Fibroblast of lung (primary cell): ENCODE results near the gene NTN4. TPM values are rescaled to one million over a fixed set of nuclear protein-coding genes. Genes with fewer than 3 reads are reported as not detected.
A peak's percentile ranks its signal among the peaks of the same experiment; 100 is the strongest.

Source experiments
- DNase-seq, 2 donors: peaks; one replicate each; pipeline versions ENCODE4 v3.0.0 to v3.0.0-alpha.2; 2010; ENCODE audit warnings: low read depth in 2 of 2
- H2AFZ ChIP-seq: 2 replicates; pipeline ENCODE4 v1.5.1; 2012; ENCODE audit warnings: low read length, control low read depth, inconsistent platforms
- H3K27ac ChIP-seq: 2 replicates; pipeline ENCODE4 v1.5.1; 2011; ENCODE audit warnings: low read length, control low read depth; ENCODE audit not compliant: insufficient read depth
- H3K27me3 ChIP-seq: 2 replicates; pipeline ENCODE4 v1.5.1; 2011; ENCODE audit warnings: mild to moderate bottlenecking, low read length; ENCODE audit not compliant: control insufficient read depth, insufficient read depth
- H3K36me3 ChIP-seq: 2 replicates; pipeline ENCODE4 v1.5.1; 2011; ENCODE audit warnings: low read length; ENCODE audit not compliant: control insufficient read depth, insufficient read depth
- H3K4me1 ChIP-seq: 2 replicates; pipeline ENCODE4 v1.5.1; 2011; ENCODE audit warnings: low read length; ENCODE audit not compliant: control insufficient read depth, insufficient read depth; ENCODE audit errors: extremely low read depth
- H3K4me2 ChIP-seq: 2 replicates; pipeline ENCODE4 v1.5.1; 2011; ENCODE audit warnings: low read length, control low read depth; ENCODE audit not compliant: insufficient read depth; ENCODE audit errors: extremely low read depth
- H3K4me3 ChIP-seq, 4 experiments: fragments of 200-600 bp in 1 of 4; sonication (generic) in 1 of 4; replicated peaks in 1 of 4; 2 replicates each; pipeline ENCODE4 v1.5.1; 2011 to 2016; ENCODE audit warnings: low read length in 4 of 4, low read depth in 3 of 4, mild to moderate bottlenecking in 3 of 4, control low read depth in 2 of 4, inconsistent platforms in 1 of 4, mixed read lengths in 1 of 4; ENCODE audit not compliant: insufficient read depth in 1 of 4; ENCODE audit errors: control extremely low read depth in 1 of 4
- H3K79me2 ChIP-seq: 2 replicates; pipeline ENCODE4 v1.5.1; 2012; ENCODE audit warnings: mild to moderate bottlenecking, low read length, inconsistent platforms; ENCODE audit not compliant: control insufficient read depth, insufficient read depth
- H3K9ac ChIP-seq: 2 replicates; pipeline ENCODE4 v1.5.1; 2011; ENCODE audit warnings: mild to moderate bottlenecking, low read length, control low read depth; ENCODE audit not compliant: insufficient read depth
- H3K9me3 ChIP-seq: 2 replicates; pipeline ENCODE4 v1.5.1; 2012; ENCODE audit warnings: low read depth, low read length; ENCODE audit not compliant: control insufficient read depth, insufficient read depth
- H4K20me1 ChIP-seq: 2 replicates; pipeline ENCODE4 v1.5.1; 2011; ENCODE audit warnings: low read length; ENCODE audit not compliant: control insufficient read depth, insufficient read depth; ENCODE audit errors: extremely low read depth
- CTCF ChIP-seq, 2 donors: IDR thresholded peaks in 1 of 2; conservative IDR thresholded peaks in 1 of 2; 1 replicate in 1 of 2; 2 replicates in 1 of 2; pipeline ENCODE4 v1.5.1; 2011 to 2012; ENCODE audit warnings: low read length in 2 of 2, control low read depth in 1 of 2, inconsistent platforms in 1 of 2, low read depth in 1 of 2, mild to moderate bottlenecking in 1 of 2
- EZH2 ChIP-seq: IDR thresholded peaks from 2 replicates; pipeline ENCODE4 v1.5.1; 2012; ENCODE audit warnings: low read length, control low read depth, mild to moderate bottlenecking; ENCODE audit errors: missing control alignments
- polyA plus RNA-seq, 2 donors: library from polyadenylated mRNA; depleted of rRNA in 1 of 2; stranded (reverse) in 1 of 2; unstranded in 1 of 2; fragments of >200 nt; gene quantifications; 2 replicates each; pipeline ENCODE4 v1.2.1, GENCODE V29; 2011 to 2012; ENCODE audit warnings: missing spikeins in 1 of 2
- total RNA-seq: library from RNA; depleted of rRNA; stranded (reverse); fragments of >200 nt; gene quantifications from 2 replicates; pipeline ENCODE4 v1.2.1, GENCODE V29; 2014

NTN4 gene
- total and polyA plus RNA-seq, 2 donors (not counting 1 experiment from before 2014, with no cell fraction given) = 28.6 to 170 TPM

DNA sequence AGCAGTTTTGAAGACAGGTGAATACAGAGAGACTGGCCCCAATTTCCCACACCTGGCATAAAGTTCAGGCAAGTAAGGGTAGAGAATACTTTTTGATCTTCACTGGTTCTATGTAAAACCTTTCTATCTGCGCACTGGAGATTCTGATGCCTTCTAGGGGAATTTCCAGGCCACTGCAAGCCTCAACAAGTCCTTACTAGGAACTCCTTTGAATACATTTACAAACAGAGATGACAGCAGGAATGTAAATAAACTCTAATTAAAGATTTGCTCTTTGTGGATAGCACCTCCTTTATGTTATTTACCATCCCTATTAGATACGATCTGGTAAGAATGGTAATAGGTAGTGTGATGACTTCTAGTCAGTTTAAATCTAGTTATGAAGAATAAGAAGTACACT, 69.2 kb downstream of the NTN4 start:
- no peaks in the 10 kb centered on the region for H3K4me1 ChIP-seq
- H3K27me3 ChIP-seq = no peaks in the 10 kb centered on the region
- peak in 1 of 2 donors; percentile 12 for DNase-seq
- no peak overlapping the region for H3K27ac ChIP-seq
- TF ChIP-seq CTCF (conservative IDR thresholded peaks at IDR 0.05 in 1 of 2, IDR thresholded peaks at IDR 0.05 in 1 of 2; ENCODE audit: low read depth in 1 of 2, low read length in 2 of 2) (peak; percentile 15 to 29), EZH2 (no peak)
- H4K20me1 ChIP-seq = no peaks in the 10 kb centered on the region
- H3K9ac ChIP-seq = no peak overlapping the region
- H3K4me2 ChIP-seq = no peak overlapping the region
- no peaks in the 10 kb centered on the region for H3K36me3 ChIP-seq
- no peak overlapping the region for H2AFZ ChIP-seq
- no peaks in the 10 kb centered on the region for H3K79me2 ChIP-seq
- H3K9me3 ChIP-seq = no peaks in the 10 kb centered on the region
- H3K4me3 ChIP-seq = no peak overlapping the region

DNA sequence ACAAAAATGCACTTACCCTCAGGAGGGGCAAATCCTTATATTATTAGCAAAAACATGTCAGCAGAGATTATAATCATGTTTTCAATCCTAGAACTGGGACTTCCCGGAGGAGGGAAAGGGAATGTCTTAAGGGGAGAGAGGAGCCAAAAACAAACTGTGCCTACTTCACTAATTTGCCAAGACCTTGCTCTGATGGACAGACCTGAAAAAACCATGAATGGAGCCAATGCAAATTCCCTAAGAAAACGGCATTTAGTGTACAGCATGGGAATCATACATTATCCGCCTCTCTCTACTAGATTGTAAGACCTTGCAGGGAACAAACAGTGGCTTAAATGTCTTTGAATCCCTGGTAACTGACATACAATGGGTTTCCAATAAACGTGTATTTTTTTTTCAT, 70.4 kb downstream of the NTN4 start:
- no peak overlapping the region for H2AFZ ChIP-seq
- H3K9ac ChIP-seq = no peak overlapping the region
- H3K27me3 ChIP-seq = no peaks in the 10 kb centered on the region
- H3K4me3 ChIP-seq = no peak overlapping the region
- no peaks in the 10 kb centered on the region for H3K36me3 ChIP-seq
- TF ChIP-seq EZH2 (no peak), CTCF (conservative IDR thresholded peaks at IDR 0.05 in 1 of 2, IDR thresholded peaks at IDR 0.05 in 1 of 2; ENCODE audit: low read depth in 1 of 2, low read length in 2 of 2) (no peak)
- no peaks in the 10 kb centered on the region for H3K4me1 ChIP-seq
- no peaks in the 10 kb centered on the region for H3K79me2 ChIP-seq
- no peaks in the 10 kb centered on the region for H4K20me1 ChIP-seq
- H3K9me3 ChIP-seq = no peaks in the 10 kb centered on the region
- no peak for DNase-seq
- no peak overlapping the region for H3K4me2 ChIP-seq
- H3K27ac ChIP-seq = no peak overlapping the region

- no peak overlapping the region for H3K4me2 ChIP-seq
- no peak overlapping the region for H3K27ac ChIP-seq
- no peak for DNase-seq
- H3K27me3 ChIP-seq = no peaks in the 10 kb centered on the region
- H4K20me1 ChIP-seq = no peaks in the 10 kb centered on the region
- H3K79me2 ChIP-seq = no peaks in the 10 kb centered on the region
- H3K9me3 ChIP-seq = no peaks in the 10 kb centered on the region
- no peak overlapping the region for H3K4me3 ChIP-seq
- H2AFZ ChIP-seq = no peak overlapping the region
- no peaks in the 10 kb centered on the region for H3K4me1 ChIP-seq
- TF ChIP-seq EZH2 = no peak
- no peak for TF ChIP-seq CTCF (conservative IDR thresholded peaks at IDR 0.05 in 1 of 2, IDR thresholded peaks at IDR 0.05 in 1 of 2; ENCODE audit: low read depth in 1 of 2, low read length in 2 of 2)
- no peak overlapping the region for H3K9ac ChIP-seq
- no peaks in the 10 kb centered on the region for H3K36me3 ChIP-seq
Measured at GRCh38 chr12:95718772-95719171, 71.8 kb downstream of the NTN4 start.
